Fibroblast of mammary gland (primary cell): Measurements from ENCODE around the gene ATOH8.
A peak's percentile ranks its signal among the peaks of the same experiment; 100 is the strongest.

Experiments used
- DNase-seq: peaks from one replicate; pipeline ENCODE4 v3.0.0-alpha.2; 2010; ENCODE audit warnings: low read depth
- H3K4me3 ChIP-seq: 2 replicates; pipeline ENCODE4 v1.5.1; 2011; ENCODE audit warnings: low read depth, mild to moderate bottlenecking, low read length, moderate library complexity; ENCODE audit not compliant: control insufficient read depth
- CTCF ChIP-seq: conservative IDR thresholded peaks from 2 replicates; pipeline ENCODE4 v1.5.1; 2011; ENCODE audit warnings: low read depth, low read length, inconsistent platforms; ENCODE audit not compliant: control insufficient read depth, insufficient read depth

Gene ATOH8

GRCh38 chr2:85718885-85719492, 34.8 kb upstream of the ATOH8 start:
- no peak for TF ChIP-seq CTCF
- no peak for DNase-seq

DNA sequence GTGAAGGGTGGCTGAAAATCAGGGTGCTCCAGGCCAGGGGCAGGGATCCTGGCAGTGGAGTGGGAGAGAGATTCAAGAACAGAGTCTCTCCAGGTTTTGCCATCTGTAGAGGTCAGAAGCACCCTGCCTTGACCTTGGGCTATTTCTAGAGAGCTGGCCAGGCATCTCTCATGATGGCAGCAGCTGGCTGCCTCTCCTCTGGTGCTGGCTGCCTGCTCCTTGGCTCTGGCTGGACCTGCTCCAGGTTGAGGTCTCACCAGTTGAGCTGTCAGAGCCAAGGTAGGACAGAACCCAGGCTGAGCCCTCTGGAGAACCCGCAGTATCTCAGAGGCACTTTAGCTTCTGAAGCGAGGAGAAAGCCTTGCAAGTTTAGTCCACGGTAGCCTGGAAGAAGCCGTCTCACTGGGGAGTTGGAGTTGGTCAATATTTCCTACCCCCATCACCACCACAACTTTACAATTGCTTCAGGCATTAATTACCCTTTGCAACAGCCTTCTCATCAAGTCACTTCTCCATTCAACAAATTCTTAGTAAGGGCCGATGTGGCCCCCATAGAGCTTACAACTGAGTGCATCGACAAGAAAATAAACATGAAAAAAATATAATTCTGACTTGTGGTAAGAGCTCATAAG, 34.1 kb upstream of the ATOH8 start:
- no peak overlapping the region for H3K4me3 ChIP-seq
- no peak for TF ChIP-seq CTCF
- no peak for DNase-seq

More at GRCh38 chr2:85718885-85719492, 34.8 kb upstream of the ATOH8 start:
- H3K4me3 ChIP-seq: no peak overlapping the region

DNA sequence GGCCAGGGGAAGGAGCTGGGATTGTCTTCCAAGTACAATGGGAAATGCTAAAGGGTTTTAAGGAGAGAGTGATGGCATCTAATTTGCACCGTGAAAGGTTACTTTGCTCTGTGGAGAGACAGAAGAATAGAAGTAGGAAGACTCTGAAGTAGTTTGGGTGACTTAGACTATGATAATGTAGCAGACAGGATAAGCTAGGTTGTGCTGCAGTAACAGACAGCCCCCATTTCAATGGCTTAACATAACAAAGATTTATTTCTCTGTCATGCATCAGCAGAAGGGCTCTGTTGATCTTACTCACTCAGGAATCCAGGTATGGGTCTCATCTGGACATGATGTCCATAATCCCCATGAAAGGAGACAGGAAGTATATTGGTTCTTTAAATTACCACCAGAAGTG, 33.3 kb upstream of the ATOH8 start:
- DNase-seq: no peak
- TF ChIP-seq CTCF: no peak
- H3K4me3 ChIP-seq: no peak overlapping the region

DNA sequence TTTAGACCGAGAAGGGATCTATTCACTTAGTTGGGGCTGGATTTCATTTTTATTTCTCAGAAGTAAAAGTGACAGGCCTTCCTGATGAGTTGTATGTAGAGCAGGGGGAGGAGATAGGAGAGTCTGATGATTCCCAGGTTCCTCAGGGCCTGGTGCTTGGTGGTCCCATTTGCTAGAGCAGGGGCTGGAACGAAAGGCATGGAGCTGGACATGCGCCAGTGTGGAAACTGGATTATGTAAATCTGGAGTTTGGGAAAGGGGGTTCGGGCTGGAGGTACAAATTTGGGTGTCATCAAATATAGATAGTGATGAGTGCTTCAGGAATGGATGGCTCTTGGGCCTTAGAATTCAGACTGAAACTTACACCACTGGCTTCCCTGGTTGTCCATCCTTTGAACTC, 32.1 kb upstream of the ATOH8 start:
- DNase-seq: no peak
- no peak for TF ChIP-seq CTCF

GRCh38 chr2:85722519-85722918, 31.3 kb upstream of the ATOH8 start:
- H3K4me3 ChIP-seq: no peak overlapping the region
- TF ChIP-seq CTCF: no peak

More for the DNA sequence above, 32.1 kb upstream of the ATOH8 start:
- H3K4me3 ChIP-seq: no peak overlapping the region

DNA sequence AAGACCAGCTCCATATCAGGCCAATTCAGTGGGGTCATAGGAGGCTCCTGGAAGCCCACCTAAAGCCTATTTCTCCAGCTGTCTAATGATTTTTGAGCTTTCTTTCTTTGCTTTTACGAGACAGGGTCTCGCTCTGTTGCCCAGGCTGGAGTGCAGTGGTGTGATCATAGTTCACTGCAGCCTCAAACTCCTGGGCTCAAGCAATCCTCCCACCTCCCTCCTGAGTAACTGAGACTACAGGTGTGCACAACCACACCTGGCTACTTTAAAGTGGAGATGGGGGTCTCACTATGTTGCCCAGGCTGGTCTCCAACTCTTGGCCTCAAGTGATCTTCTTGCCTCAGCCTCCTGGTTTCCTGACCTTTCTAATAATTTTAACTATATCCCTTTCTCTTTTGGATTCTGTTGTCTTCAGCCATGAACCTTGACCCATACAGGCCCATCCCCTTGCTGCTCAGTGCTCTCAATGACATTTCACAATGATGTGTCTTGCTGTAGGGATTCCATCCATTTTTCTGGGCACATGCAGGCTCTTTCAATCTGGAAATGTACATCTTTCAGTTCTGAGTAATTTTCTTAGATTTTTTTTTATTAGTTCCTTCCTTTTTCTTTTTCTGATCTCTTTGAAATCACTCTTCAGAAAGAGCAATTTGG, 30.0 kb upstream of the ATOH8 start:
- no peak overlapping the region for H3K4me3 ChIP-seq
- peak; percentile 45 for DNase-seq
- TF ChIP-seq CTCF: no peak

More at GRCh38 chr2:85722519-85722918, 31.3 kb upstream of the ATOH8 start:
- no peak for DNase-seq
